Activated CD8-positive, alpha-beta memory T cell treated with anti-CD3 and anti-CD28 coated beads for 36 hours (primary cell): ENCODE data around the gene NOTUM. TPM values are rescaled to one million over a fixed set of nuclear protein-coding genes. Genes with fewer than 3 reads are reported as not detected.

ENCODE experiments used
- CTCF ChIA-PET: fragments of 350-600 bp; sonication (Branson Sonifier 250); formaldehyde crosslinking; loops from one replicate; lab custom pipeline; 2021; ENCODE audit warnings: antibody characterized with exemption; lab: Charles Lee
- POLR2A ChIA-PET: fragments of 350-600 bp; sonication (Branson Sonifier 250); formaldehyde crosslinking; loops from one replicate; lab custom pipeline; 2021; ENCODE audit warnings: antibody characterized with exemption; lab: Charles Lee
- total RNA-seq, 2 experiments: library from RNA; stranded (reverse); gene quantifications; one replicate each; pipeline ENCODE4 v1.2.3, GENCODE V29; 2021

The NOTUM gene
- under 1 TPM; 0.38 to 0.40 TPM for total RNA-seq

- CTCF ChIA-PET, result interaction anchor here (0.9 to 2.3 kb wide), 8 partner anchors 7 to 372 kb away, joined by 3 to 66 read pairs (median 6); partner anchors contain the start of genes ASPSCR1, CENPX, LRRC45 and SECTM1
- POLR2A ChIA-PET, result no interaction called here
Measured at GRCh38 chr17:81961087-81961511, at the start of gene NOTUM. Gene NOTUM, minus strand, starts transcription at chr17:81961187. Its CDS starts 278 bp downstream, at chr17:81960909.

DNA sequence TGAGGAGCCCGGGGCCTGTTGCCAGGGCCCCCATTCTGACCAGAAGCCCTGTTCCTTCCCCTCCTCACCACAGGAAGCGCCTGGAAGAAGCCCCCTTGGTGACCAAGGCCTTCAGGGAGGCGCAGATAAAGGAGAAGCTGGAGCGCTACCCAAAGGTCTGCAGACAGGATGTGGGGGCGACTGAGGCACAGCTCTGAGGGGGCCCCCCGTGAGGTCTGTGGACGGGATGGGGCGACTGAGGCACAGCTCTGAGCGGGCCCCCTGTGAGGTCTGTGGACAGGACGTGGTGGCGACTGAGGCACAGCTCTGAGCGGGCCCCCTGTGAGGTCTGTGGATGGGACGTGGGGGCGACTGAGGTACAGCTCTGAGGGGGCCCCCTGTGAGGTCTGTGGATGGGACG, 48.4 kb upstream of the NOTUM start:
- ChIA-PET POLR2A (no interaction called here), CTCF (interaction anchor here (0.6 to 2.1 kb wide), 5 partner anchors 11 to 183 kb away, joined by 3 to 8 read pairs (median 5); partner anchors contain the start of genes CENPX and LRRC45)

- ChIA-PET POLR2A (no interaction called here), CTCF (interaction anchor here (1.0 to 2.1 kb wide), 3 partner anchors 11 to 14 kb away, joined by 3 to 8 read pairs (median 3); partner anchors contain the start of genes CENPX and LRRC45)
Measured at GRCh38 chr17:82008941-82009405, 48.0 kb upstream of the NOTUM start.

- ChIA-PET POLR2A (no interaction called here), CTCF (interaction anchor here (1.6 to 2.1 kb wide), 2 partner anchors 12 to 14 kb away, joined by 3 to 8 read pairs; partner anchors contain the start of genes CENPX and LRRC45)
Measured at GRCh38 chr17:82008258-82008940, 47.4 kb upstream of the NOTUM start.

- POLR2A ChIA-PET, result no interaction called here
- CTCF ChIA-PET, result interaction anchor here (1.6 kb wide), 1 partner anchor 15 kb away, joined by 3 read pairs; the partner anchor contains the start of genes CENPX and LRRC45
Measured at GRCh38 chr17:82007495-82008257, 46.7 kb upstream of the NOTUM start.

GRCh38 chr17:82007228-82007494, 46.2 kb upstream of the NOTUM start:
- POLR2A ChIA-PET, result no interaction called here
- CTCF ChIA-PET, result no interaction called here

DNA sequence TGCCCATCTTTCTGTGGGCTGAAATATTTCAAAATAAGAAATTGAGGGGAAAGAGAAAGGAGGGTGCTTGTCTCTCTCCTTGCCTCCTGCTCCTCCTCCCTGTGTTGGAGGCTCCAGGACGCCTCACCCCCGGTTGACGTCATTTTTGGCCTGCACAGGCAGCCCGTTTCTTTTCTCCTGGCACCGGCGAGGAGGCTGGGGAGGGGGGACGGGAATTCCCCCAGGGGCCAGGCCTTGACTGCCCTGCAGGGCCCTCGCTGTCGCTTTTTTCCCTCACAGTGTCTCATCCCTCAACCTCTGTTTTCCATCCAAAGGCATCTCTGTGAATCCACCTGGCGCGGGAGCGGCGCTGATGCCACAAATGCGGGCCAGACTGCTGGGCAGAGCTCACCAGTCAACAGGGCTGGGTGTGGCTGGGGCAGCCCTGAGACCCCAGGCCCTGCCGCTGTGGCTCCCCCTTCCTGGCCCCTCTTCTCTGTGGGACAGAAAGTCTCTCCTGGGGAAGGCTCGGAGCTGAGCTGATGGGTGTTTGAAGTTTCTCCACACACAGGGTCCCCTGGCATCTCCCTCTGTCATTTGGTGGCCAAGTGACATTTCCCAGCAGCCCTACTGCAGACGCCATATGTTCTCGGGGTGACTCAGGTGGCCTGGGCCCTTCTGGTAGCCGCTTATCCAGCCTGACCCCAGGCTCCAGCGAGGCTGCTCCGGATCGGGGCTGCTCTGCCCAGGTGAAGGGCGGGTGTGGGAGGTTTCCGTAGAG, 45.7 kb upstream of the NOTUM start:
- CTCF ChIA-PET, result no interaction called here
- POLR2A ChIA-PET, result no interaction called here

GRCh38 chr17:82005701-82006348, 44.8 kb upstream of the NOTUM start:
- POLR2A ChIA-PET, result no interaction called here
- CTCF ChIA-PET, result no interaction called here

- ChIA-PET CTCF (interaction anchor here (1.0 kb wide), 1 partner anchor 44 kb away, joined by 4 read pairs; no protein-coding TSS in a partner anchor), POLR2A (interaction anchor here (0.7 kb wide), 1 partner anchor 18 kb away, joined by 3 read pairs; the partner anchor contains the start of genes CENPX and LRRC45)
Measured at GRCh38 chr17:82004517-82005455, 43.8 kb upstream of the NOTUM start.

DNA sequence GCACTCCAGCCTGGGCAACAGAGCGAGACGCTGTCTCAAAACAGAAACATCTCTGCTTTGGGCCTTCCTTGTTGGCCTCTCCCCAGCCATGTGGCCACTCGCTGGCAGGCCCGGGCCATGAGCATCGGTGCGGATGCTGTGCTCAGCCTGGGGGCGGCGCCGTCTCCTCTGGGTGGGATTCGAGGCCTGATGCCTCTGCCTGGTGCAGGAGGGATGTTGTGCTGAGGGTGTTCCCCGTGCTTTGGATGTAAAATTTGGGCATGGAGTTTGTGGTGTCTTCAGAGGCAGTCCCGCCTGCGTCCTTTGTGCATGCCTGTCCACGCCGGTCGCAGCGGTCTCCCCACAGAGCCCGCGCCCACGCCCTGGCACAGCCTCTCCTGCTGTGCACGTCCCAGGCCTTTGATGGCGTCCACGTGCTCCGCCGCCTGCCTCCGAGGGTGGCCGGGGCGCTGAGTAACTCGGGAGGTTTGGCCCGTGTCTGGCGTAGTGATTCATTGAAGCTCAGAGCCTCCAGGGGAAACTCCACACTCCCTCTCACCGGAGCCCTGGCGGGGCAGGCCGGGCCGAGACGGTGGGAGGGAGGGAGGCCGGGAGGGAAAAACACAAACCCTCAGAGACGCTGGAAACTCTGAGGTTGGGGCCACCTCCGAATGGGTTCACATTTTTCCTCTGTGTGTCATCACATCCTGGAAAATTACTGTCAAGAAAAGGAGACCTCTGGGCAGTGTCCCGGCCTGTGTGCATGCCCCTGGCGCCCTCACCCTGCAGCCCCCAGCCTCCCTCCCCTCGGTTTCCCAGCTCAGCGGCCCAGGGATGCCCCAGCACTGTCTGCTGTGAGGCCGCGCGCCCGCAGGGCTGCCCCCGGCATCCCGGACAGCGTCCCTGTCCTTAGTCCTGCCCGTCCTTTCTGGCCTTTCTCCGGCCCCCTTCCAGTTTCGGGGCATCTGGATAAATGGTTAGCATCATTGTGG, 42.7 kb upstream of the NOTUM start:
- ChIA-PET POLR2A (interaction anchor here (0.7 kb wide), 1 partner anchor 19 kb away, joined by 3 read pairs; the partner anchor contains the start of genes CENPX and LRRC45), CTCF (interaction anchor here (1.0 to 1.3 kb wide), 2 partner anchors 18 to 43 kb away, joined by 3 to 4 read pairs; no protein-coding TSS in a partner anchor)

- POLR2A ChIA-PET, result no interaction called here
- CTCF ChIA-PET, result no interaction called here
Measured at GRCh38 chr17:82001571-82002056, 40.6 kb upstream of the NOTUM start.

DNA sequence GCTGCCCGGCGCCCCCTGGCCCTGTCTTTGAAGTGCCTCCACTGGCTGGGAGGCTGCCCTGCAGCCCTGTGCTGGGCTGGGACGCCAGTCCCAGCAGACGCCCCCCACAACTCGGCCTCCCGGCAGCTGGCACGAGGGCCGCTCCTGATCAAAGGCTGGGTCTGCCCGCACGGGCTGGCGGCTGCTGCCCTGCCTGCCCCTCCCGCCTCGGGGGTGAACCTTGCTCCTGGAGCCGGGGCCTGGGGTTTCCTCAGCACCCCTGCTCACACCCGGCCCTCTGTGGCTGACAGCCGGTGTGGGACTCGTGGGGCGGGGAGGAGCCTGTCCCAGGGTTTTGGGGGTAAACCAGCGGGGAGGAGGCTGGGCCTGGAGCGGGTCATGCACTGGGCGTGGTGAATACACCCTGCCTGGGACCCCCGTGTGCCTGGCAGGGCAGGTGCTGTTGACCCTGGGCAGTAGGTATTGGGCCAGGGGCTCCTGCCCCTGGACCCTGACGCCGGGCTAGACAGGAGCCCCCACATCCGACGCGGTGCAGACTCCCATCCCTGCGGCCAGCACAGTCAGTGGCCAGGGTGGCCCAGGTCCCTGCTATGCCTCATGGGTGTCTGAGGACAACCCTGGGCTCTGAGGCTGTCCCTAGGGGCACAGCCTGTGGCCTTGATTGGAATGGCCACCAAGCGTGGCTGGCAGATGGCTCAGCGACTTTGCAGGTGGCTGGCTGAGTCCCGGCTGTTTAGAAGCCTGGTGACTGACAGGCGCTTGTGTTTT, 40.0 kb upstream of the NOTUM start:
- POLR2A ChIA-PET, result no interaction called here
- CTCF ChIA-PET, result no interaction called here

GRCh38 chr17:81999976-82000802, 39.2 kb upstream of the NOTUM start:
- ChIA-PET CTCF (no interaction called here), POLR2A (no interaction called here)

GRCh38 chr17:81999587-81999975, 38.6 kb upstream of the NOTUM start:
- ChIA-PET POLR2A (no interaction called here), CTCF (no interaction called here)
